ENCODE measurements around the gene RBM10. TPM values are rescaled to one million over a fixed set of nuclear protein-coding genes. Genes with fewer than 3 reads are reported as not detected.
A peak's percentile ranks its signal among the peaks of the same experiment; 100 is the strongest.
"Not testable (repeated sequence)": the region's sequence is repeated elsewhere in the genome, so short reads cannot be mapped to it uniquely, and the experiment has no call there.

Gene RBM10
- total and polyA plus RNA-seq, 12 donors, result 23.1 to 32.1 (median 26.8) TPM

GRCh38 chrX:47101206-47101605, 43.8 kb upstream of the RBM10 start:
- WGBS, 2 donors, result 86 to 92% methylated on average over 4 of the region's 4 CpGs
- H3K4me1 ChIP-seq, result no peaks in the 10 kb centered on the region
- intact Hi-C loops (cut with DNase I), result no loop called here
- TF ChIP-seq CTCF (IDR thresholded peaks at IDR 0.05), result no peak
- H3K9me3 ChIP-seq, result no peaks in the 10 kb centered on the region
- H3K4me3 ChIP-seq, result no peak overlapping the region
- H3K36me3 ChIP-seq, result no peaks in the 10 kb centered on the region
- H3K27me3 ChIP-seq, result peaks cover 0 to 30% (median 0%) of the 10 kb centered on the region in 7 donors
- DNase-seq (no peak), ATAC-seq (no peak)
- H3K27ac ChIP-seq, result no peak overlapping the region

- DNase-seq; H3K4me1 ChIP-seq; H3K9me3 ChIP-seq; H3K4me3 ChIP-seq; H3K27ac ChIP-seq; ATAC-seq; intact Hi-C loops (cut with DNase I); H3K36me3 ChIP-seq: not testable (repeated sequence)
- peaks cover 0 to 19% (median 0%) of the 10 kb centered on the region in 7 donors for H3K27me3 ChIP-seq
- WGBS, 2 donors, result 96 to 98% methylated on average over 16 to 36 of the region's 40 CpGs
Measured at GRCh38 chrX:47110936-47111615, 33.9 kb upstream of the RBM10 start.

- no peak overlapping the region for H3K27ac ChIP-seq
- no peak for TF ChIP-seq CTCF (IDR thresholded peaks at IDR 0.05)
- H3K9me3 ChIP-seq, result peaks cover 0 to 4% (median 0%) of the 10 kb centered on the region in 11 donors
- WGBS, 2 donors, result 56 to 67% methylated on average over 9 of the region's 9 CpGs
- H3K4me1 ChIP-seq, result no peaks in the 10 kb centered on the region
- no peak for DNase-seq
- peak in 3 of 8 donors; percentile 33 to 61 (median 44) for ATAC-seq
- no peak overlapping the region for H3K4me3 ChIP-seq
- intact Hi-C loops (cut with DNase I), result no loop called here
- no peaks in the 10 kb centered on the region for H3K36me3 ChIP-seq
- H3K27me3 ChIP-seq, result peaks cover 0 to 21% (median 0%) of the 10 kb centered on the region in 7 donors
Measured at GRCh38 chrX:47112316-47112954, 32.6 kb upstream of the RBM10 start.

- H3K4me1 ChIP-seq; H3K9me3 ChIP-seq; intact Hi-C loops (cut with DNase I); DNase-seq; H3K27ac ChIP-seq; H3K4me3 ChIP-seq; H3K36me3 ChIP-seq; ATAC-seq: not testable (repeated sequence)
- peaks cover 0 to 37% (median 0%) of the 10 kb centered on the region in 7 donors for H3K27me3 ChIP-seq
- WGBS, 2 donors, result 83 to 91% methylated on average over 7 of the region's 7 CpGs
Measured at GRCh38 chrX:47116551-47117110, 28.4 kb upstream of the RBM10 start.

- peaks cover 0 to 34% (median 0%) of the 10 kb centered on the region in 7 donors for H3K27me3 ChIP-seq
- ATAC-seq; DNase-seq; H3K27ac ChIP-seq; H3K9me3 ChIP-seq; H3K4me1 ChIP-seq; intact Hi-C loops (cut with DNase I); H3K36me3 ChIP-seq; H3K4me3 ChIP-seq: not testable (repeated sequence)
- 80 to 83% methylated on average over 3 of the region's 3 CpGs for WGBS, 2 donors
Measured at GRCh38 chrX:47124466-47124865, 20.6 kb upstream of the RBM10 start.
